ENCODE data around the gene KLHDC10.

- no peak for TF ChIP-seq CTCF (IDR thresholded peaks at IDR 0.05)
- no peak for TF ChIP-seq RNF2 (IDR thresholded peaks at IDR 0.05; ENCODE audit: borderline replicate concordance, low read depth)
- TF ChIP-seq PHF8 (IDR thresholded peaks at IDR 0.05; ENCODE audit: borderline replicate concordance, low read depth): no peak
Observed at GRCh38 chr7:130174237-130174959, 104.1 kb downstream of the KLHDC10 start.

All from A549 (cell line).